Activated CD8-positive, alpha-beta memory T cell treated with anti-CD3 and anti-CD28 coated beads, Interleukin-2, amount 50 U/mL, for 1 hour (primary cell): ENCODE results near the gene FIGNL1.

Source experiments
- DNase-seq: peaks from one replicate; pipeline ENCODE4 v3.0.0-alpha.2; 2020; ENCODE audit errors: extremely low read depth

FIGNL1 gene, protein sequence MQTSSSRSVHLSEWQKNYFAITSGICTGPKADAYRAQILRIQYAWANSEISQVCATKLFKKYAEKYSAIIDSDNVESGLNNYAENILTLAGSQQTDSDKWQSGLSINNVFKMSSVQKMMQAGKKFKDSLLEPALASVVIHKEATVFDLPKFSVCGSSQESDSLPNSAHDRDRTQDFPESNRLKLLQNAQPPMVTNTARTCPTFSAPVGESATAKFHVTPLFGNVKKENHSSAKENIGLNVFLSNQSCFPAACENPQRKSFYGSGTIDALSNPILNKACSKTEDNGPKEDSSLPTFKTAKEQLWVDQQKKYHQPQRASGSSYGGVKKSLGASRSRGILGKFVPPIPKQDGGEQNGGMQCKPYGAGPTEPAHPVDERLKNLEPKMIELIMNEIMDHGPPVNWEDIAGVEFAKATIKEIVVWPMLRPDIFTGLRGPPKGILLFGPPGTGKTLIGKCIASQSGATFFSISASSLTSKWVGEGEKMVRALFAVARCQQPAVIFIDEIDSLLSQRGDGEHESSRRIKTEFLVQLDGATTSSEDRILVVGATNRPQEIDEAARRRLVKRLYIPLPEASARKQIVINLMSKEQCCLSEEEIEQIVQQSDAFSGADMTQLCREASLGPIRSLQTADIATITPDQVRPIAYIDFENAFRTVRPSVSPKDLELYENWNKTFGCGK

DNA sequence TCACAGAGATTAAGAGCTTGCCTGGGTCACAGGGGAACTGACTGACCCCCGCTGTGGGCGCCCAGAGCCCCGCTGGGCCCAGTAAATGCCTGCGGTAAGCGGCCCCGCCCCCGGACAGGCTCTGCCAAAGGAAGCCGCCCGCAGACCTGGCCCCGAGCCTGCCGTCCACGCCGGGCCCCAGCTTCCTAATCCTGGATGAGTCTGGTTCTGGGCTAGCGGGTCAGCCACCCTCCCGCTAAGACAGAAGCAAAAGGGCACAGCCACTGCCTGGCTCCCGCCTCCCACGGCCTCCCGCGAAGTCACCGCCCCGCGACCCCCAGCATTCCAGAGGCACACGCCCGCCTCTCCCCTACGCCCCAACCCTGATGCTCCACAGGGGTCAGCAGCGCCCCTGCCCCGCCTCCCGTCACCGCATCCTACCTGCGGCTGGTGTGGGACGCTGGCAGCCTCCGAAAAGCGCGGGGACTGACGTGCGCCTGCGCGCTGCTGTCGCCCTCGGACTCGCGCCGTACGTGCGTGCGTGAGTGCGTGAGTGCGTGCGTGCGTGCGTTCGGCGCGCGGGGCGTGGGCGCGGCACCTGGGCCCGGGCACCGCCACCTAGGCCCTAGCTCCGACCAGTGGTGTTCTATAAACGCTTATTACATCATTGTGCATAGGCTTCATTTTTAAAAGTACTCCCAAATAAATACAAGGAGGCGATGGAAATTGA lies at the start of gene FIGNL1:
Gene FIGNL1, minus strand, starts transcription at position 470 of the 709 bp plus-strand sequence. CDS start 3,063 bp downstream, outside the sequence.
- peak; percentile 38 for DNase-seq

DNA sequence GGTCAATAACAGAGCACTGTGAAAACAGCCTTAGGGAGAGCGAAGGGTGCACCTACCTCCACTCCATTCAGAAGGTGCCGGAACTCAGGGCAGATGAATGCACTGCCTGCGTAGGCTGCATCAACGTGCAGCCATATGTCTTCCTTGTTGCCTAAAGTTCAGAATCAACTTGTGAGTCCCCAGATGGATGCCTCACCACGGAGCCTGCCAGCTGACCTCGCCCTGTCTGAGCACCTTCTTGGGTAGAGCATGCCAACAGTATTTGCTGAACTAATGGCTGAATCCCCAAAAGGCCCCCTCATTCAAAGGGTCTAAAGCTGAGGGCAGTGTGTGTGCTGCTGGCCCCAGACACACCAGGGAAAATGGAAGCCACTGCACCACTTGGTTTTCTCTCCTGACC lies 48.9 kb upstream of the FIGNL1 start:
- DNase-seq = no peak

DNA sequence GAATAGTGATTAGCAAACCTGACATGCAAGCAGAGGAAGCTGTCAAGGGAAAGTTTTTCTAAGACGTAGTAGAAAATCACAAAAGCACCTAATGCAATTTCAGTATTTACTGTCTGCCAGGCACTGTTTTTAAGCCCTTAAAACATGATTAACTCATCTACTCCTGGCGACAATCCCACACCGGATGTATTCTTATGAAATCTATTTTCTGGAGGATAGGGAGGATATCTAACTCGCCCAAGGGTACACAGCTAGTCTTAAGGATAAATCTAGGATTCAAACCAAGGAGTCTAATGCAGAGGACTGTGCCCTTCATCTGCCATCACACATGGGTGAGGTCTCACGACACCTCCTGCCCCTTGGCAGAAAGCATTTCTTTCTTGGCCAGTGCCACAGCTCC lies 47.8 kb upstream of the FIGNL1 start:
- DNase-seq = no peak

DNA sequence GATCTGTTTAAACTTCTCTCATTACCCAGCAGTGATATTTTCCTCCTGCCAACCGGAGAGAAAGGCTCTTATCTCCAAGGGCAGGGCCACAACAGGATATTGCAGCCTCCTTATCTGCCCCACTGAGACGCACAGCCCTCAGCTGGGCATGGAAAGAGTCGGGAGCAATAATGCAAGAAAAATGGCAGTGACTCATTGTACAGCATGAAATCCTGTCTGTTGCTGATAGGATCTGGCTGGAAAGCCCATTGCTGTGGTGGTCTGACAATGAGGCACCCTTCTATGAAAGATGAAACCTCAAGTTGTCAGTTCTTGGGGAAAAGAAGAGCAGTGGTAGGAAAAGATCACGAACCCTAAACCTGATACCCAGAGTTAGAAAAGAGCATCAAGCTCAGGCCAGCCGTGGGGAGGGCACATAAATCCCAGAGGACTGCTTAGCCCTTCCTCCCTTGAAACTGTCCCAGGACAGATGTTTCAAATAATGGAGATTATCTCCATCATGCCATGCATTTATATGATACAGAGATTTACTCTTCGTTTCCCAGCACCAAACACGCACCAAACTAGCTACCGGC lies 47.0 kb upstream of the FIGNL1 start:
- DNase-seq = no peak

DNA sequence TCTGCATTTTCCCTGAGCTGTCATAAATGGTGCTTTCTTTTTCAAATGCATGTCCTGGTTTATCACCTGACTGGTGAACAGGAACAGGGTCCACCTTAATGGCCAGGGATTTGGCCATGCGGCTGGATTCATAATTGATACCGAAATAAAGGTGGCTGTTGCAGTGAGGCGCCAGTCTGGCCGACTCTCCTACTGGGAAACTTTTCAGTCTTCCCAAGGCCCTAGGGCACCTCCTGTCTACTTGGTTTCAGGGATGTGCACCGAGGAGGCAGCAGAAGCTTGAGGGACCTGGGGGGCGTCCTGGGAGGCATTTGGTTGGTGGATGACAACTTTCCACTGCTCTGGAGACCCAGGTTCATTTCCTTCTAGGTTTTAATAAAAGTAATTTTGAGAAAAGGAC lies 46.4 kb upstream of the FIGNL1 start:
- no peak for DNase-seq

DNA sequence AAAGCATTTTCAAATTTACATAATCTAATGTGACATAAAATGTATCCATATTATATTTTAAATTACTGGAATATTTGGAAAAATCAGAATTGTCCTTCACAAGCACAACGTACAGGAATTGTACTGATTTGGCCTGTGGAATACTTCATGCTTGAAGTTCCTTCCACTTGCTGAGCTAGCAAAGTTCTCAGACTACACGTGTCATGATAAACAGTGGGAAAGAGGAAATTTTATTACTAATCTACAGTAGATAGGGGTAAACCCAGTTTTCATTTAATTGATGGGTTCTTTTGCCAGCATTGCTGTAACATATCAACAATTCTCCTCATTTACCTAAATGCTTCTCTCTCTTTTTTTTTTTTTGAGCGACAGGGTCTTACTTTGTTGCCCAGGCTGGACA lies 45.6 kb upstream of the FIGNL1 start:
- DNase-seq = no peak

DNA sequence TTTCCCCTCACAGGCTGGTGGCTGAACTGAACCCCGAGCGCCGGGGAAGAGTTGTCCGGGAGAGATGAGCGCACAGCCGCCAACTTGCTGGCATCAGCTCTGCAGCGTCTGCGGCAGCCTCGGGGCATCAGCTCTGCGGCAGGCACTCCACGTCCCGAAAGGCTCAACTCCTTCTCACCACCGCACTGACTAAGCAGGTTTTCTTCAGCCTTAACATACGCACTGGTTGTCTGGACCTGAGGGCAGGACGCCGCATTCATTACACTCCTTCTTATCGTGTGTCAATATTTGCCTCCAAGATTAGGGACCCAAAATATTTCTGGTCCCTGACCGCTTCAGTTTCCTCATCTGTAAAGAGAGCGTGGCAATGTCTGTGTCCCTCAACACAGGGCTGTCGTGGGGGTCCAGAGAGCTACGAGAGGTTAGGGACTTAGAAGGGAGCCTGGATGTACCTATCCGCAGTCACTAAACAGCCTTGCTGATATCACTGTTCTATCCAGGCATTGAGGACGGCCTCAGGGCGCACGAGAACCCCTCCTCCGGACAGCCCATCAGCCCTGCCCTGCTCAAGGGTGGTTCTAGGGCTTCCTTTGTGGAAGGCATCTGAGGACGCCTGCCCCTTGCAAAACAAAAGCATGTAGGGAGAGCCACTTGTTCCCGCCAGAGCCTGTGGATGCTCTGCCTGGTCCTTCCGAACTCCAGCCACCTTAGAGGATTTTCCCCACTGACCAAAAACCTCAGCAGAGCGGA lies 42.8 kb upstream of the FIGNL1 start:
- no peak for DNase-seq

DNA sequence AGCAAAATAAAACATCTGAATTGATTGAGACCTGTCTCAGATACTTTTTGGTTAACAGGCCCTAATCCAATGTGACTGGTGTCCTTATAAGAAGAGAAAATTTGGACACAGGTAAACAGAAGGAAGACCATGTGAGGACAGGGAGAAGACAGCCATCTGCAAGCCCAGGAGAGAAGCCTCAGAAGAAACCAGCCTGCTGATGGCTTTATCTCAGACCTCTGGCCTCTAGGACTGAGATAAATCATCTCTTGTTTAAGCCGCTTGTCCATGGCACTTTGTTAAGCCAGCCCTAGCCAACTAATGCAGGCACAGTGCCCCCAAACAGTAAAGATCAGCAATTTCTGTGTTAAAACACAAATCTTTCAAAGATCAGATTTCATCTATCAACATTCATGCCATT lies 41.8 kb upstream of the FIGNL1 start:
- DNase-seq = no peak

DNA sequence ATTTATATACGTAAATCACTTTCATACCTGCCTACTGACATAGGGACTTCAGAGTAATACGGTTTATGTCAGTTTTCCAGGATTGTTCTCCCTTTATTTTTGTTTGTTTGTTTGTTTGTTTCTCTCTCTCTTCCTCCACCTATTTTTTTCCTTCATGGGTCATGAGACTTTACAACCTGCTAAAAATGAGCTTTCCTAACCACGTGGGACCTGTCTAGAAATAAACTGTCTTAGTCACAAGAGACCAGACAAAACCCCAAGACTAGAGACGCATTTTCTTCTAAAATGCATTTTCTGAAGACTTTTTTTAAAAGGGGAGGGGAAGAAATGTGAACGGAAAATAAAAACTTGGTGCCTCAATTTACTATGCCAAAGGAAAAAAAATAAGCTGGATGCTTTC lies 41.1 kb upstream of the FIGNL1 start:
- DNase-seq = no peak

DNA sequence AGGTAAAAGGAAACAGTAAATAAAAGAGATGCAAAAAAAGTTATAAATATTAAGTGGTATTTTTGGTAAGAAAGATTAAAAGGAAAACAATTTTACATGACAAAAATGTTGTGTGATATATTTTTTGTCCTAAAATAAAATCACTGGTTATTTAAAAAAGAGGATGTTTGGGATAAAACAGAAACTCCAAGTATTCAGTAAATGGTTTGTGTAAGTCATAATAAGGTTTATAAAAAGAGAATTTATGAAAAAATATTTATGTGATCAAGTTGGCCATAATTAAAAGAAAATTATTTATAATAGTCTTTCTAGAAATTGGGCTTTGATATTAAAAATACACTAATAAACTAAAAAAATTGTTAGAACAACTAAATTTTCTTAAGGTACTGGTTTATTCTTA lies 38.2 kb upstream of the FIGNL1 start:
- DNase-seq = no peak

DNA sequence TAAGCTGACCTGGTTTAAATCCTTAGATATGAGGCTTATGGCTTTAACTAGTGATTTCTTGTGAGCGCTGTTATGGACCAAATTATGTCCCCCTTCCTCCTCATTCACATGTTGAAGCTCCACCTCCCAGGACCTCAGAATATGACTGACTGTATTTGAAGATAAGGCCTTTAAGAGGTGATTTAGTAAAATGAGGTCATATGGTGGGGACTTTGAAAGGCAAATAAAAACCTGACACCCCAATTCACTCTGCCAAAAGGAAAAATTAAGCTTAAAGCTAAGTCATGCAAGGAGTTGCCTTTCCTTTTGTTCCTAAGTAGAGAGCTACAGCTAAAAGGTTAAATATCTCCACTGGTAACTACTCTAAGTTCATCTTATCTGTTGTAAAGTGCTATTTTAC lies 36.4 kb upstream of the FIGNL1 start:
- no peak for DNase-seq

DNA sequence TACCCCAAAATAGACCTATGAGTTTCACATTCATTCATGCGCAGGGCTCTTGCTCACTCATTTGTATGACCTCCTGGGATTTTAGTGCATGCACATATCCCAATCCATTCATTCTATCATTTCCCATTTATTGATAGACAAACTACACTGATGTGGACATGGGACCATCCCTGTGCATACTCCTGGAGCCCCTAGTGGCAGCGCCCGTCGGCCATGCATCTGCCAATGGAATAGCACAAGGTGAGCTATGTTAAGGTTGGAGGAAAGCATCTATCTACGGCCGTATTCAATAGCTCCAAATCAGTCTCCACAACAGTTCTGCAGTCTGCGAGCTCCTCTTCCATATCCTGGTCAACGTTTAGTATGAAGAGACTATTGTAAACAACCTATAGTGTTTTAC lies 31.7 kb upstream of the FIGNL1 start:
- DNase-seq = no peak

DNA sequence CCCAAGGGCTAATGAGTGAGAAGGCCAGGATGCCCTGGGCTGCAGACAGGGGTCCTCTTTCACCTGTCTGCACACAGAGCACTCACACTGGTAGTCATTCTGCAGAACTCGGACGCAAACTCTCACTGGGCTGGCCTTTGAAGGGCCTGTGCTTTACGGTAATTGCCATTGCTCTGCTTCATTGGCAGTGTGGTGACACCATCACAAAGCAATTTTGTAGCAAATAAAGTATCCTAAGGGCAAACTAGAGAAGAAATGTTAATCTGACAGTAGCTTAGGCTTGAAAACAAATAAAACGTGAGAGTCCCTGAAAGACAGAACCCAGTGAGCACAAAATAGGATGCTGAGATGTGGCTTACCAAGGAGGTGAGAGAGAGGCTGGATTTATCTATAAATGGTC lies 30.6 kb upstream of the FIGNL1 start:
- no peak for DNase-seq

DNA sequence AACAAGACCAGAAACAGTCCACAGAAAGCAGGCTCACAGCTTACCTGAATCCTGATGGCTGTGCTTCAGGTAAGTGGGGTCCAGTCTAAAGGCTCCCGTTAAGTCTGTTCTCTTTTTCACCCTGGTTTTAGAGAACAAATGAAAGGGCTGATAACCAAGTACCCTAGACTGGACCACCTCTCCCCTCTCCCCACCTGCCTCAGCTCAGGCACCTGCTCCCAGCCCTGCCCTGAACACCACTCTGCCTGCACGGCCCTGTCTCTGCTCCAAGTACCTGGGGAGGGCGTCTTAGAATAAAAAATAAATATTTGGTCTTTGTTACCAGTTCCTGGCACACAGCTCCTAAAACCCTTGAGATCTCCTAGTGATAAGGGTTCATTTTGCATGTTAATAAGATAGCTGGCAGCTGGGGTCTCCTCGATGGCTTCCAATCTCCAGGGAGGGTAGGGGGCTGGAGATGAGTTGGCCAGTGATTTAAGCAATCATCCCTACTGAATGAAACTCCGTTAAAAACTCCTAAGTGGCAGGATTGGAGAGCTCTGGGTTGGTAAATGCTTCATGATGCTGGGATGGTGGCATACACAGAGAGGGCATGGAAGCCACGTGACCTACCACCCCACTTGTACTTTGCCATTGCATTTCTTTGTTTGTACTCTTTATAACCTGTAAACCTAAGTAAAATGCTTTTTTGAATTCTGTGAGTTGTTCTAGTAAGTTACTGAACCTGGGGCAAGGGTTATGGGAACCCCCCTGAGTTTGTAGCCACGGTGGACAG lies 29.8 kb upstream of the FIGNL1 start:
- no peak for DNase-seq

DNA sequence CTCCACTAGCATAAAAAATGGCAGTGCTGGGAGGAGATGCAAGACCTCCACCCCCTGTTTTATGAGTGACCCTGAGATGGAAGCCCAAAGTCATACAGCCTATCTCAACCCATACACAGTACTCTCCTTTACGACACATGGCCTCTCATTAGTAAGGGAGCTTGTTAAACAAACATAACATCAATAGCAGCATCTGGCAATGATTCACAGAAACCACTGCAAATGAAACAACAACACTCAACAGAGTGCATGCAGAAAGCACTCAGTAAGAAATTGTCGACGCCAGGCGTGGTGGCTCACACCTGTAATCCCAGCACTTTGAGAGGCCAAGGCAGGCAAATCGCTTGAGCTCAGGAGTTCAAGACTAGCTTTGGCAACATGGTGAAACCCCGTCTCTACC lies 27.5 kb upstream of the FIGNL1 start:
- DNase-seq = no peak

DNA sequence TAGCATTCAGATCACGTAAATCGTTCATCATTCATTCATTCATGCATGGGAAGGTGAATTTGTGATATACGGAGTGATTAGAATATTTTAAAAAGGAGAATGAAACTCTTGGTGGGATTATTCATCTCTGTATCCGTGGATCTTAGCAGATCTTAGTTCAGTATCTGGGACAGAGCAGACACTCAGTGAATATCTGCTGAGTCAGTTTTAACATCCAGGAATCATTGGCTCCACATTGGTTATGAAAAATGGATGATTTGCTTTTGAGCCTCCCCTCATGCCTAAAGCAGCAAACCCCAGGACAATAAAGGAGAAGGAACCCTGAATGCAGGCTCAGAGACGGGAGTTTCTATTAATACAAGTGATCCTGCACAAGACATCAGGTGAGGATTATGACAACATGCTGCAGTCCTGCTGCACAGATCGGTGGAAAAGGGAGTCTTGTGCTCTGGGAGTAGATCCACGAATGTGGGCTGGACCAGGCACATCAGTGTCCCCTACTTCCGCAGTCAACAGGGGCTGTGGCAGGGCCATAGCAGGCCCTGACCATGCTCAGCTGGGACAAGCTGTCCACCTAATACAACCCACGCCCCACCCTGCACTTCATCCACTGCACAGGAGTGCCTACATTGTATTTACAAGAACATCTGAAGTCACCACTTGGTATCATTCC lies 26.9 kb upstream of the FIGNL1 start:
- no peak for DNase-seq

DNA sequence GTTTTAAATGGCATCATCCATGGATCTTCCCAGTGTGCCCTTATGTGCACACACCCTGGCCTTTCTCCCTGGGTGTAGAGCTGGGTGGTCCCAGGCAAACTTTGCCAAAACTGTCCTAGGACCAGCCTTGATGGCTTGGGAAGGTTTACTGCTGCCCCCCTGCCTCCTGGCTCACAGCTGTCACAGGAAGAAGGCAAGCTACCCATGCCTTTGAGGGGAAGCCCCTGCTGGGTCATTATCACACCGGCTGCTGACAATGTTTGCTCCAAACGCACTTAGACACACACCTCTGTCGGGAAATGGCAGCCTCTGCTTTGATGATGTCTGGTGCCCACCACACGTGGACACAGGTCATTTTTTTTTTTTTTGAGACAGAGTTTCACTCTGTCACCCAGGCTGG lies 25.2 kb upstream of the FIGNL1 start:
- no peak for DNase-seq

DNA sequence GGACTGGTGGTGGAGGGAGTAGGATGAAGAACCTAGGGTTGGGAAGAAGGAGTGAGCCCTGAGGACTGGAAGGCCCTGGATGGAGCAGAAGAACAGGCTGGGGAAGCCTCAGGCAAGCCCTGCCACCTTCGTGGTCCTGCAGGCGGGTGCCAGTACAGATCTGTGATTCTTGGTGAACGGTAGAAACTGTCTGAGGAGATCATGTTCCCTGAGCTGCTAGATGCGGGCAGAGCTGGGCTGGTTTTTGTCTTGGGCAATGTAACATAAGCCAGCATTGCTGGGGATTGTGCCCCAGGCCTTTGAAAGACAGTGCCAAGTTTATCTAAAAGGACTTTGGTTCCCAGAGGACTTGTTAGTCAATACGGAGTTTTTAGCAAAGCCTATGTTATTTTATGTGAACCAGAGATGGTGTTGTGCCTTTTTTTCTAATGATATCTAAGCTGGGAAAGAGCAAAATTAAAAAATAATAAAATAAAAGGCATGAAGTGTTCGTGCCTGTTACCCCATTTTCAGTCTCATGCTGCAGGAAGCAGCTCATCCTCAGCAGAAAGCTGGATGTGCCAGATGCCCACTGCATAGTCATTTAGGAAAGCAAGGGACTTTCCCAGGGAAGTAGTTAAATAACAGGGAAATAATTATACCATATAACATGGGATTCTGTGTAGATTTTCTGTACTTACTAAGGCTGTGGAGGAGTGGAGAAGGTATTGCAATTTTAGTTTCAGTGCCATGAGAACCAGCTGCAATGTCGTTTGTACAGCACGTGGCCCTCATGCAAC lies 24.4 kb upstream of the FIGNL1 start:
- DNase-seq = no peak

DNA sequence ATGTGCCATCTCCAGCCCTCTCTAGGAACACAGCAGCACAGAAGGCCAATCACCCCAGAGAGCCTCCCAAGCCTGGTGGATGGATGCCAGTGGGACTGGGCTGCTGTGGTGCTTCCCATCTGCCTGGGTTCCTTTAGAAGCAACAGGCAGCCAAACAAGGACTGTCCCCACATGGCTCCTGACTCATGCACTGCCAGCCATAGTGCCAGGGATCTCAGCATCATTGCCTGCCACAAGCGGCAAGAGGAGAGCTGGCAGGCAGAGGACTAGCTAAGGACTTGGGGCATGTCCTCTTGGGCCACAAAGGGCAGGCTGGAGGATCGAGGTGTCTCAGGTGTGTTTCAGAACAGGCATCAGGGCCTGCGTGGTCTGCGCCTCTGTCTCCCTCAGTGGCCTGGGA lies 23.4 kb upstream of the FIGNL1 start:
- DNase-seq = no peak

DNA sequence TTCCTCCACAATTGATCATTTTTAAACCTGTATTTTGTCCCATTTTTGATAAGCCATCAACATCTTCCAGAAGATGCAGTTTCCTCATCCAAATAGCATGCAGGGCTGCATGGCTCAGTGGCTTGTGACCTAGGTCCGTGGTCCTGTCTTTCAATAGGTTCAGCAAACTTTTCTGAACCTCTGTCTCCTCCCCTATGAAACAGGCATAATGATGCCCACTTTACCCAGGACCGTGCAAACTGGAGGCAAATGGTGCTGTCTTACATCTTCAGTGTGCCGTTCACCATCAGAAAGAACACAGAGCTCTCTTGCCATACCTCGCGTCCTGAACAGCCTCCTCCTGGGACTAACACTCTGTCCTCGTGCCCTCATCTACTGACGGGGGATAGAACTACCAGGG lies 22.3 kb upstream of the FIGNL1 start:
- DNase-seq = no peak
